Measurements from ENCODE around the gene FLOT2.
"Not testable (repeated sequence)": the region's sequence is repeated elsewhere in the genome, so short reads cannot be mapped to it uniquely, and the experiment has no call there.

The FLOT2 gene, protein sequence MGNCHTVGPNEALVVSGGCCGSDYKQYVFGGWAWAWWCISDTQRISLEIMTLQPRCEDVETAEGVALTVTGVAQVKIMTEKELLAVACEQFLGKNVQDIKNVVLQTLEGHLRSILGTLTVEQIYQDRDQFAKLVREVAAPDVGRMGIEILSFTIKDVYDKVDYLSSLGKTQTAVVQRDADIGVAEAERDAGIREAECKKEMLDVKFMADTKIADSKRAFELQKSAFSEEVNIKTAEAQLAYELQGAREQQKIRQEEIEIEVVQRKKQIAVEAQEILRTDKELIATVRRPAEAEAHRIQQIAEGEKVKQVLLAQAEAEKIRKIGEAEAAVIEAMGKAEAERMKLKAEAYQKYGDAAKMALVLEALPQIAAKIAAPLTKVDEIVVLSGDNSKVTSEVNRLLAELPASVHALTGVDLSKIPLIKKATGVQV

DNA sequence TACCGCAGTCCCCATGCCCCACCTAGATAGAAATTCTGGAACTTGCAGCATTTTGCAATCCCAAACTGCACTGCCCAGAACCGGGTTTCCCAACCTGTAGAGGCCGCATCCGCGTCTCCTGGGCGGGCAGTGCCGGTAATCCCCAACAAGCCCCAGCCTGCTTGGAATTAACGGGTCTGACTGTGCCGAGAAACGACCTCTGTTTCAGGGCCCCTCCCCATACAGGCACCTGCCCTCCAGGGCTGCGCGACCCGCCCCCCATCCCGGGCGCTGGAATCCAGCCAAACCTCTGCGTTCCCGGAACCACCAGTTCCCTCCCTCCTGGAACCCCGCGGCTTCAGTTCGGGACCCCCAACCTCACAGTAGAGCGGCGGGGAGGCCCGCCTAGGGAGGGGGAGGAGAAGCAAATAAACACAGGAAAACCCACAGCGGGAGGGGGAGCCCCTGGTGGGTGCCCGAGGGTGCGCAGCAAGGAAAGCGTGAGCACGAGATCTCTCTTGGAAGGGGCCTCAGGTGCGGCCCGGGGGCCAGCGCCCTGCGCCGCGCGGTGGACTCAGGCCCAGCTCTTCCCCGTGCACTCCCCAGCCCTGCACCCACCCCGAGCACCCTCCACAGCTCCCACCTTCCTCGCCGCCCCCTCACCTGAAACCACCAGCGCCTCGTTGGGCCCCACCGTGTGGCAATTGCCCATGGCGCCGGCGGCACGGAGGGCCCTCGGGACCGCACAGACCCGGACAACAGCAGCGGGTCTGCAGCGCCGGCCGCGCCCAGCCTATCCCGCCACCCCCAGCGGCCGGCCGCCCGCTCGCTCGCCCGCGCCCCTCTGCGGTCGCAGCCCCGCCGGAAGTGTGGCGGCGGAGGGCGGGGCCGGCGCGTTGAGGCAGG, at the start of gene FLOT2:
Gene FLOT2 (minus strand): TSS at position 850 of the 885 bp plus-strand sequence. CDS start 159 bp downstream, at position 691.
- peak; percentile 73 for DNase-seq (ENCODE audit: low spot score)

DNA sequence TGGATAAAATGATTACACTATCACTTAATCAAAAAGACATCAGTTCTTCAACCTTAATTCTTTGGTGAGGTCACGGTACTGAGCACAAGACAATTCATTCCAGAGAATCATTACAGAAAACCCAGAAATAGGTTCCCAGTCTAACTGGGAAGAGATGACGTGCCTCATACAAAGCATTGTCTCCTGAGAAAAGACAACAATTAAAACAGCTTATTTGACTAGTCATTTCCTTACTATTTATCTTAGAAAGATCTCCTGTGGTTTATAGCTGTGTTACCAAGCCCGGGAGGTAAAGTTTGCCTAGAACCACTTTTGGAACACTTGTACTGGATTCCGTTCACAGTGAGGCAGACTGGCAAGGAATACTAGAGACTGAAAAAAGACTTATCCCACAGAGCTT, 48.7 kb upstream of the FLOT2 start:
- DNase-seq (ENCODE audit: low spot score) = no peak

DNA sequence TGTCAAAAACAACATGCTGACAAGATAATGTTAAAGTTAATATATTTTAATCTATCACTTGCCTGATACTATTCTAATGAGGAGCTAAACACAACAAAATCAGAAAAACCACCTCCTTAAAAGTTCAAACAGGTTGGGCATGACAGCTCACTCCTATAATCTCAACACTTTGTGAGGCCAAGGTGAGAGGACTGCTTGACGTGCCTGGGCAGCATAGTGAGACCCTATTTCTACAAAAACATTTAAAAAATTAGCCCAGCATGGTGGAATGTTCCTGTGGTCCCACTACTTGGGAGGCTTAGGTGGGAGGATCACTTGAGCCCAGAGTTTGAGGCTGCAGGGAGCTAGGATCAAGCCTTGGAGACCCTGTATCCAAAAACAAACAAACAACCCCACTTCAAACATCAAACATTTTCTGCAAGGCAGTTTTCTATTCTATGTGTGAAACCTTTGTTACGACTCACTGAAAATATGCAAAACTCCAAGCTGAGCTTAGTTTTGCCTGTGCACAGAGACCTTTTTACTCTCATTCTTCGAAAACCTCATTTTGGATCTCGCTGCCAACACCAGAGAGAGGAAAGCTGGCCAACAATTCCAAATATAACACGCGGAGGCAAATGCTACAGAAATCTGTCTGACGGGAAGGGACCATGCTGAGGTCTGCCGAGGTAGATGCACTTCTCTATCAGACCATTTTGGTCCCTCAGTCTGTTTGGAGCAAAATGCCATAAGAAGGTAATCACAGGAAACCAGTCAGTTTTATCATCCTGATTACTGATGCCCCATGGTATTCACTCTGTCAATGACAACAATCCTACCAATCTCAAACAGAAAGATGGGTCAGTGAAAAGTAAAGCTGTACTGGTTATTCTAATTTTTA, 47.6 kb upstream of the FLOT2 start:
- DNase-seq (ENCODE audit: low spot score) = no peak

DNA sequence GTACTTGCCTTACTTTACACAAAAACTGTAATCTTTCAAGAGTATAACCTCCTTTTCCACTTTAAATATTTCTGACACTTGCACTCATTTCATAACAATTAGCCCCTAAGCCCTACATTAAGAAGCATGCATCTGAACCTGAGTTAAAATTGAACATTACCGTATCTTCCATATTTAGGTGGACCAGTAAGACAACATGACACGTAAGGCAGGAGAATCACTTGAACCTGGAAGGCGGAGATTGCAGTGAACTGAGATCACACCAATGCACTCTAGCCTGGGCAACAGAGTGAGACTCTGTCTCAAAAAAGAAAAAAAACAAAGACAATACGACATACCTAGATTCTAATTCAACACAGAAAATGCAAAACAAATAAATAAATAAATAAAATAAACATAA, 46.8 kb upstream of the FLOT2 start:
- DNase-seq (ENCODE audit: low spot score) = no peak

DNA sequence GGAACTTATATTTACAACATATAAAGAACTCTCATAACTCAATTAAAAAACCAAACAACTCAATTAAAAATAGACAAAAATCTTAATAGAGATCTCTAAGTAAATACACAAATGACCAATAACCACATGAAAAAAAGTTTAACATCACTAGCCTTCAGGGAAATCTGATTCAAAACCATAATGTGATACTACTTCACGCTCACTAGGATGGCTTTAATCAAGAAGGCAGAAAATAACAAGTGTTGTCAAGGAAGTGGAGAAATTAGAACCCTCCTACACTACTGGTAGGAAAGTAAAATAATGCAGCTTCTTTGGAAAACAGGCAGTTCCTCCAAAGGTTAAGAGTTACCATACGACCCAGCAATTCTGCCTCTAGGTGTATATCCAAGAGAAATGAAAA, 45.4 kb upstream of the FLOT2 start:
- no peak for DNase-seq (ENCODE audit: low spot score)

DNA sequence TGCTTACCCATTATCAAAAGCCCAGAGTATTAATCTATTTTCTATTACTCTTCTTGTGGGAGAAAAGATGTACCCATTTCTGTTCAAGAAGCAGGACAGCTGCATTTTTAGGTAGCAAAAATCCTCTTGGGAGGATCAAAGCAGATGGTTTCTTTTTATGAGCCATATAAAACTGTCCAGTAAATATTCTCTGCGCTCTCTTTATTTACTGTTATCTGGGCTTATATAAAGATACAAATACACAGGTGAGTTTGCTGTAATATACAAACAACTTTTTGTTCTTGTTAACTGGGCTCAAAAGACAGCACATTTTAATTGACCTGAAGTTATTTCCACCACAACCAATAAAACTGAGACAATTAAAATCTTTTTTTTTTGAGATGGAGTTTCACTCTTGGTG, 43.7 kb upstream of the FLOT2 start:
- no peak for DNase-seq (ENCODE audit: low spot score)

DNA sequence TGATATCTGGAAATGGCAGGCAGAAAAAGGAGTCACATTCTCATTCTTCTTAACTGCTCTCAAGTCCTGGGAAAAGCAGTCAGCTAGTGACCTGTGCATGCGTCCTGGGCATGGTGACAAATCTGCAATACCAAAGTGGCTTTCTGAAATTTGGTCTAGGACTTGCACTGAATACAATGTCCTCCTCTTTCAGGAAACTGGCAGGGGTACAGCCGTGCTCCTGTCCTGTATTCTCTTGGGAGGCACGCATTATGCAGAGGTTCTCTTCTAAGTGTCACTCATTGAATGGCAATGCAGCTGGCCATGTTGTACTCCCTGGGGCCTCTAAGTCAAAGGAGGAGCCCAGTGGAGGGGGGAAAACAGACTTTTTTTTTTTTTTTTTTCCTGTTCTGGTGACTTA, 43.1 kb upstream of the FLOT2 start:
- DNase-seq (ENCODE audit: low spot score) = no peak

DNA sequence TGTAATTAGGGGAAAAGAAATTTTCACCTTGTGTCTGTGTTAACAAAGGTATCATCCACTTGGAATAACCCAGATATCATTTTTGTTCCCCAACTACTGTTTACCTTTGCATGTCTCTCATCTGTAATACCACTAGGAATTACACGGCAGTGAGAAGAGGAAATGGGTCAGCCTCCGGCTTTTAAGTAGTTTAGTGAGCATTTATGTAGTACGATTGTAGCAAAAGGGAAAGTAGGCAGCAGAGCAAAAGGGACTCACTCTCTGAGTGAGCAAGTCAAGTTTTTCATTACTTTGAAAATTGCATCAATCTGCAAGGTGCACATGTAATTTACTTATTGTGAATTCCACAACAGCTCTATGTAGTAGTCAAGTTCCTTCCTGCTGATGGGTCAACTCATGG, 42.6 kb upstream of the FLOT2 start:
- no peak for DNase-seq (ENCODE audit: low spot score)

DNA sequence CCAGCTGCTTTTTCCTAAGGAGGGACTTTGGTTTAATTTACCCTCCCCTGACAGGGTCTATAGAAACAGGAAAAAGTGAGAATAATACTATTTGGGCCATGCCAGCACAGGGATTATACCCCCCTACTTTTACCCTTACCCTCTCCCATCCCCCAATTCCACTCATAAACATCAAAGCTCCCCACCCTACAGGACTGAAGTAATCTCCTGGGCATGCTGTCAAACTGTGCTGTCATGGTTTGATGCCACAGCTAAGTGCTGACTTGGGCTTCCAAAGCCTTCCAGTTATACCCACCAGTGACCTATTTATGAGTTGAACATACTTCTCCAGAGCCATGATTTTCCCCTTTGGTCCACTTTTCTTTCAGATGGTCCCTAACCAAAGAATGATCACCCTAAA, 41.0 kb upstream of the FLOT2 start:
- DNase-seq (ENCODE audit: low spot score) = no peak

DNA sequence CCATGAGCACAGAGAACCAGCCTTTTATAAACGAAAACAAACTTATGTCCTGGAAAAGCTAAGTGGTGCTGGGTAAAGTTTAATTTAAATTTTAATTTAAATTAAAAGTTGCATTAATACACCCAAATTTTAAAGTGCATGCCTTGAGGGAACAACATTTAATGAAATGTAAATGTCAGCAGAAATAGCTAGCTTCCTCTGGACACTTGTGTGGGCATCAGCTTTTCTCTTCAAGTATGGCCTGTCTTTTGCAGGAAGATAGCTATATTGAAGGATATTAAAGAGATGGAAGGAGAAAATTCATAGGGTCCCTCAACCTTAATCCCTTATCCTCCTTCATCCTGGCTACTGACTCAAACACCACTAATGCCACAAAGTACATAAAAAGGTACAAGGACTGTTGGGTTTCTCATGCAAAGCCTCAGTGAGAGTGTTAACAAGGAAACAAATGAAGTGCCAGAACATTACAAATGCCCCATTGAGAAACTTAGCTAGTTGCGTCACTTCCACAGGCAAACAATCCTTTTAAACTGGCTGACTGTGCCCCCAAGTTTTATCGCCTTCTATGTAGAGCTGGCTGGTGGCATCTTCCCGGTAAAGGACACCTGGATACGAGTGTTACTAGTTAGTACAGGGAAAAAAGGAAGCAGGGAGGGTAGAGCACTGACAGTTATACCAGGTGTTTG, 39.7 kb upstream of the FLOT2 start:
- DNase-seq (ENCODE audit: low spot score) = no peak

DNA sequence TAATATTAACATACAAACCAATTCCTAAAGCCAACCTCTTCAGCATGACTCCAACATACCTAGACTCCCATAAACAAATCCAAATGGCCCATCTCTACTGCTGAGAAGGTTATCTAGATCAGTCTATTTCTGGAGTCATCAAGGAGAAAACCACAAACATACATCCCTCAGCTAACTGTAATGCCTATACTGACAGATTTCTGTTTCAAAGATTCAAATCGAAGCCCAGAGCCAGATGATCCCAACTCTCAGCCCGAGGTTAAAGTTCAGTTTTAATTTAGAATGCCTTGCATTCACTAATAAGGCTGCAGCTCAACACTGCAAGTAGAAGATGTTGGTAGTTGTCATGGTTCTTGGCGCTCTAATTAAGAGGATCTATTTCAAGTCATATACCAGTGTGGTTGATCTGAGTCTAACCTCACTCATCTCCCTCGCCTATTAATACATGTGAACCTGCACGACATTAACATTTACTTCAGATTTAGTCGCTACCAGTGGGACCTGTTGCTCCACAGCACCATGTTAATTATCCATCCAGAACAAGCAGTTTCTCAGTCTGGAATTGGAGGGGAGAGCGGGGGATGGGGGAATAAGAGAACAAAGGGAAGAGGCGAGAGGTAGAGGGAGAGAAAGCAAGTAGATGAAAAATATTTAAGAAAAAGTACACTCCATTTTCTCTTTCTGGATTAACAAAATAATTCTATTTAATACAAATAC, 38.4 kb upstream of the FLOT2 start:
- DNase-seq (ENCODE audit: low spot score) = no peak

DNA sequence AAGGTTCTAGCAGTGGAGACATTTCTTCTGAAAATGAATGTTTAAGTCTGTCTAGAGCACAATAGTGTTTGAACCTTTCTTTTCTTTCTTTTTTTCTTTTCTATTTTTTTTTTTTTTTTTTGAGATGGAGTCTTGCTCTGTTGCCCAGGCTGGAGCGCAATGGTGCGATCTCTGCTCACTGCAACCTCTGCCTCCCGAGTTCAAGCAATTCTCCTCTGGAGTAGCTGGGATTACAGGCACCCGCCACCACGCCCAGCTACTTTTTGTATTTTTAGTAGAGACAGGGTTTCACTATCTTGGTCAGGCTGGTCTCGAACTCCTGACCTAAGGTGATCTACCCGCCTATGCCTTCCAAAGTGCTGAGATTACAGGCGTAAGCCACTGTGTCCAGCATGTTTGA, 37.0 kb upstream of the FLOT2 start:
- not testable (repeated sequence) for DNase-seq (ENCODE audit: low spot score)

DNA sequence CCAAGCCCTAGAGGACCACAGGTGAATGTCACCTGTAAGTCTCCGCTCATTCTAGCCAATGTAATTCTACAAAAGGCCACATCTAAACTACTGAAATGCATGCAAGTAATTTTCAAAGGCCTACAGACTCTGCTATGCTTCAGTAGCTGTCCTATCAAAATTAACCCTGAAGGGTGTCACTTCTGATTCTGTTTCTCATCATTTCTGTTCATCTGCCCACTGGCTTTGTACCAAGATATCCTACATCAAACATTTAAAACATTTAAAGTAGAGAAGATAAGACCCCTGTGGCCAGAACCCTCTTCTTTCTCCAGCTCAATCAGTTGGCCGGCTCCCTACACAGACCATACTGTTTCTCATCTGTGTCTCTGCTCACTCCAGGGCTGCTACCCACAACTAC, 32.3 kb upstream of the FLOT2 start:
- no peak for DNase-seq (ENCODE audit: low spot score)

DNA sequence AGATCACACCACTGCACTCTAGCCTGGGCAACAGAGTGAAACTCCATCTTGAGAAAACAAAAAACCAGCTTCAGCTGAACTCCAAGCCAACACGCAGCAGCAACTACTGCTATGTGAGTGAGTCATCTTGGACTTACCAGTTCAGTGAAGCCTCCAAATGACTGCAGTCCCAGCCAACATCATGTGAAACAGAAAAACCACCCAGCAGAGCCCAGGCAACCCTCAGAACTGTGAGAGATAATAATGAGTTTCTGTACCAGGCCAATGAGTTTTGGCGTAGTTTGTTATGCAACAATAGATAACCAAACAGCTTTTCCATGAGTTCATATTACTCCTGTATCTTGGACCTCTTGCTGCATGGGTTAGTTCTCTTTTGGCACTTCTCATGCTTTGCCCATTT, 30.5 kb upstream of the FLOT2 start:
- DNase-seq (ENCODE audit: low spot score) = no peak

DNA sequence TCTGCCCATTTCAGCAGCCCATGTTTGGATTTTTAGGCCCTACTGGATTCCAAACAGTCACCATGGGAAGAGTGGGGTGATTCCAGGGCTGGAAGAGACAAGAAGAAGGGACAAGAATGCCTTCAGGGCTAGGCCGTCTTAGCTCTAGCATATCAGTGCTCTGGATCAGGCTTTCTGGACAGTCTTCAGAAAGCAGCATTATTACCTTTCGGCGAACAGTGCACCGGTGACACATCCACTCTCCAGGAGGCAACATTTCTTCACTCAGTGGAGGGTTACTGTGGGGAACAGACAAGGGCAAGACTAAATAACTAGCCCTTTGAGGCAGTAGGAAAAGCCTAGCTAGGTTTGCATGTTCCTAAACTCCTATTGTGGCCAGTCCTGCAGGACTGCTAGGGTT, 29.3 kb upstream of the FLOT2 start:
- DNase-seq (ENCODE audit: low spot score) = no peak

DNA sequence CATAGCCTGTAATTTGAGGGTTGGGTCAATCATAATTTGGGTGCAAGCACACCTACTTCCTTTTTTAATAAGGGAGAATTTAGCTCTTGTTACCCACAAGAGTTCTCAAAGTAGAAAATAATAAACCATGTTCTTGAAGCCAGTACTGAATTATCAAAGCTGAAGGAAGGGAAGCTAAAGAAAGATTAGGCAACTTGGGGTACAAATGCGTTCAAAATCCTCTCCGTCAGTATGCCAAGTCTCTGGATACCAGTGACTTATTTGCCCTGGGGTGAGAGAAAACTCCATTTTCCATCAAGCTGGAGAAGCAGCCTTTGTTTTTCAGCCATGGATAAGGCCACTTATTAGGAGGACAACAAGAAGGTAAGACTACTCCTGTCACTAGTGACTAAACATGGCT, 28.8 kb upstream of the FLOT2 start:
- DNase-seq (ENCODE audit: low spot score) = no peak

DNA sequence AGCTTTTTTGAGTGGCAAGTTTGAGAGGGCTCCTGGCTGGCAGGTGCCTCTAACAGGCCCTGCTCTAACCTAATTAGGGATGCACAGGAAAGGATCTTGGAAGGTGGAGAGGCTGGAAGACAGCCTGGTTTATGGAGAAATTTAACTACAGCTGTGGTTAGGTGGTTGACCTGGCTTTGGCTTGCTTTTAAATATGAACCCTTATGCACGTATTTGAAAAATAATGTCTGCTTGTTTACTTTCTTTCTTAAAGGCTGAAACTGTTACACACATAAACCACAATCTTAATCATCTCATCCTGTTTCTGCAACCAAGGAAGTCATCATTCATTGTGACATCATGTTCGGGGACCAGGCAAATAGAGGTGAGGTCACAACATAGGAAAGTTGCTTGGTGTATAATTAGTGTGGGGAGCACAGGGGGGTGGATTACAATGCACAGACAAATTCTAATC, 28.4 kb upstream of the FLOT2 start:
- no peak for DNase-seq (ENCODE audit: low spot score)

DNA sequence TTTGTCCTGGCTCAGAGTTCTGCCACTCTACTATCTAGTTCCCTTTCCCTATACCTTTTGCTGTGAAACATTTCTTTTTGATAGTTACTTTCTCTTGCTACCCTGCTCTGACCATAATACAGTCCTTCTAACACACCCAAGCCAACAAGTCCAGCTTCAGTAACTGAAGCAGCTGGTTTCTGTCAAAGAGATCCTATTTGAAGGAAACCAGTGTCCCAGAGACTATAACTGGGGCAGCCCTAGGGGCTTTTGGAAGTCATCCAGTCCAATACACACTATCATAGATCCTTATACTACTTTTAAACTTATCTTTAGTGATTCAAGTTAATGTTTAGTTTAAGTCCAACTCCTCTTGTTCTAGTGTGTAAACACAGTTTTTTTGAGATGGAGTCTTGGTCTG, 22.7 kb upstream of the FLOT2 start:
- no peak for DNase-seq (ENCODE audit: low spot score)

DNA sequence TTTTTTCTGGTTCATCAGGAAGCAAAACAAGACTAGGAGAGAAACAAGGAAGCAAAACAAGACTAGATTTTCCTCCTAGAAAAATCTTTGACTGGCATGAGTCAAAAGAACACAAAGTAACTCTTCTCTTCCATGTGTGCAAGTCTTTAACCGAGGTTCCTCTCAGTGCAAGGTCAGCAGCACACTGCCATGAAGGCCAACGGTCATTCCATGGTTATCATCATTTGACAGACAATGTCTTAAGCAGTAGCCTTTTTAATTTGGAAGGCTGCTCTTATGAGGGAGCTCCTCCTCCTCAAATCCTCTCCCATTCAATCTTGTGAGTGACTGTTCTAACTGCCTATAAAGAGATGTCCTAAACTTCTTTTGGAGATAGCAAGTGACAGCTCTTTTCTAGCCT, 20.8 kb upstream of the FLOT2 start:
- DNase-seq (ENCODE audit: low spot score) = no peak

DNA sequence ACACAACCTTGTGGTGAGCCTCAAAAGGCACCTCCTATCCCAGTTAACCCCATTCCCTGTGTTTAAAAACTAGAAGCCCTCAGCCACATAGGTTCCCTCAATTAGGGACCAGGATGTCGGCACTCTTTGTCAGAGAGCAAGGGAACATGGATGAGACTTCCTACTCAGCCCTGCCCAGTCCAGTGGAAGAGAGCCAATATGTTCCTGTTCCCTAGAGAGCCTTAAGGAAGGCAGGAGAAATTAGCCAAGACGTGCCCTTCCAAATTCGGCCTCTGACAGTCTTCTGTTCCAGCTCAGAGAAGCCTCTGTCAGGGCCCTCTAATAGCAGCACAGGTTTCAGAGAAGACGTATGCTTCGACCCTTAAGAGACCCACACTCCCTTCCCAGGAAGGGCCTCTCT, 19.9 kb upstream of the FLOT2 start:
- no peak for DNase-seq (ENCODE audit: low spot score)

DNA sequence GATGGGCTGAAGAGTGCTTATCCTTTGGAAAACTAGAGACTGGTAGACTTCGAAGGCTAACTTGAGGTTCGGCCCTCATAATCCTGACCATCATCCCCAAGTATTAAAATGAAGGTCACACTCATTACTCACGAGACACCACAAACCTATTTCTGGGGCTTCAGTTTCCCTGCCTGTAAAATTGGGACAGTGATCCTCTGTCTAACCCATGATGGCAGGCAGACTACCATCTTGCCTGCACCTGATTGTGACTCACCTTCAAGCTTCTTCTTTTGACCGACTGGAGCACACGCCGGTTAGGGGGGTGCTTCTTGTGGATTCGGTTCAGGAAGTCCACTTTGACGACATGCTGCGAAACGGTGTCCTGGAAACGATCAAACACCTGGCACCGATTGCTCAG, 19.5 kb upstream of the FLOT2 start:
- DNase-seq (ENCODE audit: low spot score) = no peak
